ENCODE measurements around the gene THADA.
"Not testable (repeated sequence)": the region's sequence is repeated elsewhere in the genome, so short reads cannot be mapped to it uniquely, and the experiment has no call there.

THADA gene

GRCh38 chr2:43595603-43596412, at the start of gene THADA:
Gene THADA (minus strand): TSS chr2:43596038. CDS start chr2:43592392, 3,646 bp downstream.
- peak; percentile 93 to 96 for DNase-seq (ENCODE audit: extremely low read depth in 1 of 2, low read depth in 1 of 2)

DNA sequence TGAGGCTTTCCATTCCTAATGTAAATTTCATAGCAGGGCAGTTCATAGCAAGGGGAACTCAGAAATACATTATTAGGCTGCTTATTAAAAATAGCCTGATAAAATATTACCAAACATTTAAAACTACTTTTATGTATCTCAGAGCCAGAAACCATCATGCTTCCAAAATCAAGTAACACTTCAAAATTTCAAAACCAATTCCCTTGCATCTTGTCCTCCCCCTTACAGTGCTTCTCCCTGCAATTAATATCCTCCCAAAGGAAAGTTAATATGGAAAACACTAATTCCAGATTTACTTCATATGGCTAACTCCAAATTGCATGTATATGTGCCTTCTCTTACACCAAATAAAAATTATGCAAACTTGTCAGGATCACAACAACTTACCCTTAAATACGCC, 47.8 kb upstream of the THADA start:
- DNase-seq (ENCODE audit: extremely low read depth in 1 of 2, low read depth in 1 of 2): no peak

DNA sequence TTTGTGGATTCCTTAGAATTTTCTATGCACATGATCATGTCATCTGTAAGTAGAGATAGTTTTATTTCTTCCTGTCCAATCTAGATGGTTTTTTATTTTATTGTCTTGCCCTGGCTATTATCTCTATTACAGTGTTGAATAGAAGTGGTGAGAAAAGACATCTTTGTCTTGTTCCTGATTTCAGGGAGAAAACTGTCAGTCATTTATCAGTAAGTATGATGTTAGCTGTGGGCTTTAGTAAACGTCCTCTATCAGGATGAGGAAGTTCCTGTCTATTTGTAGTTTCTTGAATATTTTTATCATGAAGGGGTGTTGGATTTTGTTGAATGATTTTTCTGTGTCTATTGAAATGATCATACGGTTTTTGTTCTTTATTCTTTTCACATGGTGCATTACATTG, 46.5 kb upstream of the THADA start:
- no peak for DNase-seq (ENCODE audit: extremely low read depth in 1 of 2, low read depth in 1 of 2)

DNA sequence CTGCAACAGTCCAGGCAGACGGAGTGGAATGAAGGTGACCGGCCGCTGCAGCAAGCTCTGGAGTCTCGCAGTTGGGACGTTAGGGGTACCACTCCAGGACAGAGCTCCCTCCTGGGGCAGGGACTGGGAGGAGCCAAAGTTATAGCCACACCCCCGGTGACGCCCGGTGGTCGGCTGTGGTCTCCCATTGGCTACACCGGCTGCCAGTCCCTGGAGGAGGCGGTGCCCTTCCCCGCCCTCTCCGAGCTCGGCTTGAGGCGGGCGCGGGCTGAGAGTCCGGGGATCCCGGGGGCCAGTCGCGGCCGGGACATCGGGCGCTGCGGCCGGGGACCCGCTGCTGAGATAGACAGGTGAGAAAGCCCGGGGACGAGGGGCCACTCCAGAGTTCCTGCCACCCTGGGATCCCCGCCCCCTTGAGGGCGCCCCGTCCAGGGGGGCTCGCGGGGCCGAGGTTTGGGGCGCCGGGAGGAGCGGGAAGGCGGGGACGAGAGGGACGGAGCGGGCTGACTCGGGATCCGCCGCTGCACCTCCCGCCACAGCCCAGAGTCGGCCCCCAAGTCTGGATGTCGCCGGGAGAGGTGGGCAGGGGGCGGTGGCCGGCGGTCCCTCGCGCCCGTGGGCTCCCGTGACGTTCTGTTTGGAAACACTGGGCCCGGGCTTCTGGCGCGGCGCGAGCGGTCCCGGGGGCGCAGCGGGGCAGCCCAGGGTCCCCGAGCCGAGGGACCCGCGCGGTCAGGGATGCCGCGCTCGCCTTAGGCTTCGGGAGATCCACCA, 41.4 kb upstream of the THADA start, which contains the start of gene PLEKHH2:
TSS of gene PLEKHH2 (plus strand) at position 231 of the 774 bp plus-strand sequence. CDS start 7,414 bp downstream, outside the sequence.
- peak; percentile 68 to 86 for DNase-seq (ENCODE audit: extremely low read depth in 1 of 2, low read depth in 1 of 2)

GRCh38 chr2:43636621-43637020, 40.8 kb upstream of the THADA start:
- no peak for DNase-seq (ENCODE audit: extremely low read depth in 1 of 2, low read depth in 1 of 2)

DNA sequence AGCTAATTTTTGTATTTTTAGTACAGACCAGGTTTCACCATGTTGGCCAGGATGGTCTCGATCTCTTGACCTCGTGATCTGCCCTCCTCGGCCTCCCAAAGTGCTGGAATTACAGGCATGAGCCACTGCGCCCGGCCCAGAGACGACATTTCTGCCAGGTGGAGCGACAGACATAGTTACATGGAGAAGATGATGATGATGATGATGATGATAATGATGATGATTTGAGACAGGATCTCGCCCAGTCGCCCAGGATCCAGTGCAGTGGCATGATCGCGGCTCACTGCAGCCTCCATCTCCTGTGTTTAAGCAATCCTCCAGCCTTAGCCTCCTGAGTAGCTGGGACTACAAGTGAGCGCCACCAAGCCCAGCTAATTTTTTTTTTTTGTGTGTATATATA, 40.3 kb upstream of the THADA start:
- DNase-seq (ENCODE audit: extremely low read depth in 1 of 2, low read depth in 1 of 2): not testable (repeated sequence)

DNA sequence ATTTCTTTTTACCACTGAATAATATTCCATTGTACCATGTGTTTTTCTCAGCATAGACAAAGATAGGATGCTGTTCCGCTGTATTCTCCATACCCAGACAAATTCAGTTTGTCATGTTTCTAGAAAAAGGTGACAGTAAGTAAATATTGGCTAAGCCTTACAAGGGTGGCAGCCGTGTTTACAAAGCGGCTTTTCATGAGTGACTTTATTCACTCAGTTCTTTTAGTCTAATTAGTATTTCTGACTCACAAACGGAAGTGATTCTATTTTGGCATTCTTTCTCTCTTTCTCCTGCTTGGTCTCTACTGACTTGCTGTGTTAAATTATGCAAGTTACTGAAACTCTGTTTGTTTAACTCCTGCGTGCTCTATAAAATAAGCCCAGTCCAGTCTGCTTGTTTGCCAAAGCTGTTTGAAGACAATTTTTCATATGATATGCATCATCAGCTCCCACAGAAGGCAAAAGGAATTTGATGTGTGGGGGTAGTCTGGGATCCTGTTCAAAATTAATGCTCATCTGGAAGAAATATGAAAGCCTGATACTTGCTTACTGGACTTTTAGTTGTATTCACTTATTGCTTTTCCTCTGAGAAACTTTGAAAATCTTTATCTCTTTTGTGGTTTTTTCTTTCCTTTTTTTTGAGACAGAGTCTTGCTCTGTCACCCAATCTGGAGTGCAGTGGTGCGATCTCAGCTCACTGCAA, 38.9 kb upstream of the THADA start:
- DNase-seq (ENCODE audit: extremely low read depth in 1 of 2, low read depth in 1 of 2): no peak

DNA sequence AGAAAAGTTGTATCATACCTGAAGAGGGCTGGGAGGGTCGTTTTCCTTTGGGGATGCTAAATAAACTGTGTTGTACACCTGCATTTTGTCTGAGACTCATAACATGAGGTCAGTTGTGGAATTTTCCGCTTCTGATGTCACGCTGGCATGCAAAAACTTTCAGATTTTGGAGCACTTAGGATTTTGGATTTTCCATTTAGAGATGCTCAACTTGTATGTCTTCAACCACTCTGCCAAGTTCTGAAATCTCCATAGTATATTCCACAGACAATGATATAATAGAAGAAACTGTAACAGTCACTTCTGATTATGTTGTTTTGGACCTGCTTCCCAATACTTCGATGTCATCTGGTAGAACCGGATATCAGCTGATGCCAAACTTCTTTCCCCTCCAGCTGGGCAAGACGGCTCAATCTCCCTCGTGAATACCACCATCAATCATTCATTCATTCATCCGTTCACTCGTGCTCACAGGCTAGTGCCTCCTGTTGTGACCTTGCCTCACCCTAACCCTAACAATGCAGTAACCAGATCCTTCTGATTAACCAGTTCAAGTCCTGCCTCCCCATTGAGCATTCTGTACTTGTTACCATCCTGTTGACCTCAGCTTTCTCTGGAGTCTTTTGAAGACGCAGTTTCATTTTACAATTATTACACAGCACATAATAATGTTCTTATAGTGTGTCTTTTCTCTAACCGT, 35.9 kb upstream of the THADA start:
- no peak for DNase-seq (ENCODE audit: extremely low read depth in 1 of 2, low read depth in 1 of 2)

DNA sequence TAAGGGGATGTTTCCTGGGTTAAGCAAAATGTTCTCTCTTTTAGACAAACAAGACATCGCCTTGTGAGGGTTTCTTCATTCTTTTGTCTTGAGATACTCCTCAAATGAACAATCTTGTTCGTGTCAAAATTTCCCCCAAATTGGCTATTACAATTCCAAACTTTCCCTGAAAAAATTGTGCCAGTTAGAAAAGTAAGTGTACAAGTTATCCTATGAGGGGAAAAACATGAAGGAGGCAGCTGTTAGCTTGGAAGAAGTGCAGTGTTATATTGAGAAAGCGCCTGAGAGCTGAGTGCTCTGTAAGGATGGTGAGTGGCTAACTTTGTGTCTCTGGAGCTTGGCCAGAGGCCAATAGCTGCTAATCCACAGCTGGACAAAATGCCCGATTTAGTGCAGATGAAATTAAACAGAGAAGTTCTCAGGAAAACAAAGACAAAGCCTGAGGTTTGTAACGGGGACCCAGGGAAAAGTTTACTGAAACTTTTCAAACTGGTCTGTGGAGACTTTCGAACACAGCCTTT, 27.2 kb upstream of the THADA start:
- DNase-seq (ENCODE audit: extremely low read depth in 1 of 2, low read depth in 1 of 2): no peak

DNA sequence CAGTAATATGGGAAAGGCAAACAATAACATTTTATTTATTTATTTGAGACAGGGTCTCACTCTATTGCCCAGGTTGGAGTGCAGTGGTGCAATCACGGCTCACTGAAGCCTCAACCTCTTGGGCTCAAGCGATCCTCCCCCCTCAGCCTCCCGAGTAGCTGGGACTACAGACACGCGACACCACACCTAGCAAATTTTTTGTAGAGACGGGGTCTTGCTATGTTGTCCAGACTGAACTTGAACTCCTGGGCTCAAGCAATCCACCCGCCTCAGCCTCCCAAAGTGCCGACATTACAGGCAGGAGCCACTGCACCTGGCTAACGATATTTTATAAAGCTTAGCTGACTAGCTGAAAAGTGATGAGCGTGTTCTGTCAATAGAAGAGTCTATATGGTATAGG, 23.7 kb upstream of the THADA start:
- no peak for DNase-seq (ENCODE audit: extremely low read depth in 1 of 2, low read depth in 1 of 2)

DNA sequence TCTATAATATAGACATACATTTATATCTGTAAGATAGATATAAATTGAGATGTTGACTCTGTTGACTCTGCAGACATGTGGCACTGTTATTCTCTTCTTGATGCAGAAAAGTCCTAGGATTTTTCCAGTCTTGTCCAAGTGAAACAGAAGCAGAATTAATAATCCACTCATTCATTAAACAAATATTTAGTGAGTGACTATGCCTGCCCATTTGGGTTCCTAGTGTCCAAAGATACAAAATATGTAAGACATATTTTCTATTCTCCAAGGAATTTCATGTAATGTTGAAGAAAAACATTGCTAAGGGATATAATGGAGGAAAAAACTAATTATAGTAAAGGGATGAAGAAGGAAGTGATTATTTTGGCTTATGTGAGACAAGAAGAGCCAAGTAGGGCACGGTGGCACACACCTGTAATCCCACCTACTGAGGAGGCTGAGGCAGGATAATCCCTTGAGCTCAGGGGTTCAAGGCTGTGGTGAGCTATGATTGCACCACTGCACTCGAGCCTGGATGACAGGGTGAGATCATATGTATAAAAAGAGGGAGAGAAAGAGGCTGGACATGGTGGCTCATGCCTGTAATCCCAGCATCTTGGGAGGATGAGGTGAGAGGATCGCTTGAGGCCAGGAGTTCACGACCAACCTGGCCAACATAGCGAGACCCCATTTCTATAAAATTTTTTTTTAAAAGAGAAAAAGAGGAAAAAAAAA, 21.3 kb upstream of the THADA start:
- DNase-seq (ENCODE audit: extremely low read depth in 1 of 2, low read depth in 1 of 2): no peak

DNA sequence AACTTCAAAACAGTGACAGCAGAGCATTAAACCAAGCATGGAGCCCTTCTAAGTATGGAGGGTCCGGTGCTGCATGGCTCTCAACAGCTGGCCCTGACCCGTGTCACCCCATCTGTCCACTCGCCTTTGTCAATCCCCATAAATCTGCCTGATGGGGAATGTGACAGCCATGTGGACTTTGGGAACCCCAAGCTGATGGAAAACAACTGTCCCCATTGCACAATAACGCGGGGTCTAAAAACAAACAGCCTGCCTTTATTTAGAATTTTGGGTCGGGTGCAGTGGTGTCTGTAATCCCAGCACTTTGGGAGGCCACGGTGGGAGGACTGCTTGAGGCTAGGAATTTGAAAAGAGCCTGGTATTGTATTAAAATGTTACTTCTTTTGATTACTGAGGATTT, 17.1 kb upstream of the THADA start:
- DNase-seq (ENCODE audit: extremely low read depth in 1 of 2, low read depth in 1 of 2): no peak

- DNase-seq (ENCODE audit: extremely low read depth in 1 of 2, low read depth in 1 of 2): peak; percentile 36 to 51
Observed at GRCh38 chr2:43611987-43612894, 16.4 kb upstream of the THADA start.

- DNase-seq (ENCODE audit: extremely low read depth in 1 of 2, low read depth in 1 of 2): no peak
Observed at GRCh38 chr2:43610361-43610760, 14.5 kb upstream of the THADA start.

- no peak for DNase-seq (ENCODE audit: extremely low read depth in 1 of 2, low read depth in 1 of 2)
Observed at GRCh38 chr2:43609290-43609918, 13.6 kb upstream of the THADA start.

- no peak for DNase-seq (ENCODE audit: extremely low read depth in 1 of 2, low read depth in 1 of 2)
Observed at GRCh38 chr2:43605851-43606250, 10.0 kb upstream of the THADA start.

- no peak for DNase-seq (ENCODE audit: extremely low read depth in 1 of 2, low read depth in 1 of 2)
Observed at GRCh38 chr2:43605079-43605655, 9.3 kb upstream of the THADA start.

GRCh38 chr2:43604674-43605073, 8.8 kb upstream of the THADA start:
- DNase-seq (ENCODE audit: extremely low read depth in 1 of 2, low read depth in 1 of 2): no peak

All from activated CD8-positive, alpha-beta memory T cell treated with anti-CD3 and anti-CD28 coated beads for 1 hour (primary cell).